Subcutaneous adipose tissue (tissue), 4 donors: ENCODE results near the gene ST3GAL3. TPM values are rescaled to one million over a fixed set of nuclear protein-coding genes. Genes with fewer than 3 reads are reported as not detected.

Experiments
- CTCF ChIP-seq: fragments of 450-650 bp; IDR thresholded peaks from one replicate; pipeline ENCODE4 v1.5.1; 2016; ENCODE audit warnings: low read depth, mild to moderate bottlenecking, control low read depth, antibody characterized with exemption, moderate library complexity
- total RNA-seq, 4 donors: library from RNA; depleted of rRNA; stranded (reverse); fragments of >200 nt; gene quantifications; one replicate each; pipeline ENCODE4 v1.1.0, GENCODE V29; 2016

ST3GAL3 gene
- total RNA-seq, 4 donors from 2014 or later = 13.1 to 36.7 (median 19.0) TPM

DNA sequence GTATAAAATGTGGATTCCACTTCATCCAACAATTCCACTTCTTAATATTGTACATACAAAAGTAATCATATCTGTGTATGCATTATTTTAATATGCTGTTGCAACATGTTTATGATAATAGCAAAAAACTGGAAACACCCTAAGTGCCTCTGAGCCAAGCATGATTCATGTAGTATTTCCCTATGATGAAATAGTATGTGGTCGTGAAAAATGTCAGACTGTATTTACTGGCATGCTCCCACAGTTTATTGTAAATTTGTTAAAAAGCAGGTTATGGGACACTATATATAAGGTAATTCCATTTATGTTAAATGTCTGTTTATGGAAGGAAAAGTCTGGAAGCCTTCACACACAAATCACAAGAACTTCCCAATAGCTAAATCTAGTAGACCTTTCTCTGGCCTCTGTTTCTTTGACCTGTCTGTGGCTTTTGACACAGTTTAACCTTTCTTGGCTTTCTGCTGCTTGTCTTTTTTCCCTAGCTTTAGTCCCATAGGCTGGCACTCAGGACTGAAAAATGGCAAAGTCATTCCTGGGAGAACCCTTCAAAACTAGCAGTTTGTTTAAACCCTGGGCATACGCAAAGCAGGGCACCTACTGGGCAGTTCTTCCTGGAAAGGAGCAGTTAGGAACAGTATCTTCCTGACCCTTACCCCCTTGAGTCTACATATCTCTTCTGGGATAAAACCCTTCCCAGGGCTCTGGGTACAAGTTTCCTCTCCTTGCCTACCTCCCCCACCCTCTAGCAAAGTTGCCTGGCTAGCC lies 160.8 kb downstream of the ST3GAL3 start:
- no peak for TF ChIP-seq CTCF

DNA sequence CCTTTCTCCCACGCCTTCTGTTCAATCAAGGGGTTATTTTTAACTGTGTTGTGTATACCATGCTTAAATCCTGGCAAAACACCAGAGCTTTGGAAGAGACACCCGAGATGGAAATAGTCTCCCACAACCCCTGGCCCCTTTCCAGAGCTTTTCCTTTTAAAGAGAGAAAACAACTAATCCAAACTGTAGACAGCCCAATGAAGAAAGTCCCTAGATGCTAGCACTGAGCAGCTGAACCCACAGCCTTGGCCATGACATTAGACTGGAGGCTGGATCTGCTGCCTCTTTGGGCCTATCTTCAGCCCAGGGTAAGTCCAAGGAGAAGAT lies 161.4 kb downstream of the ST3GAL3 start:
- no peak for TF ChIP-seq CTCF

- TF ChIP-seq CTCF = no peak
Observed at GRCh38 chr1:43870306-43870705, 163.0 kb downstream of the ST3GAL3 start.

GRCh38 chr1:43871181-43871910 lies 164.0 kb downstream of the ST3GAL3 start:
- no peak for TF ChIP-seq CTCF

DNA sequence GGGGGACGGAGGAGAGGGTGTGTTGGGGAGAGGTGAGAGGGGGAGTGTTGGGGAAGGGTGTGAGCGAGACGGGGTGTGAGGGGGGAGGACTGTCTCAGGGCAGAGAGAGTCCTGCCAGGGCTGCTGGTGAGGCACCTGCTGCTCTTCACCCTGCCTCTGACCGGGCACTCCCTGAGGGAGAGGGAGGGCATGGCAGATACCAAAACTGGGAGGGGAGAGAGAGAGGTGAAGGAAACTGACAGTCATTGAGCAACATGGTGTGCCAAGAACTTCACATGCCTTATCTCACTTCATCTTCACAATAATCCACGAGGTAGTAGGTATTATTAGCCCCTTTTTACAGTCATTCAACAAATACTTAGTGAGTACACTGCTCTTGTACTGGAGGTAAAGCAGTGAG lies 164.9 kb downstream of the ST3GAL3 start:
- TF ChIP-seq CTCF = no peak

- TF ChIP-seq CTCF = no peak
Observed at GRCh38 chr1:43873851-43874250, 166.5 kb downstream of the ST3GAL3 start.

DNA sequence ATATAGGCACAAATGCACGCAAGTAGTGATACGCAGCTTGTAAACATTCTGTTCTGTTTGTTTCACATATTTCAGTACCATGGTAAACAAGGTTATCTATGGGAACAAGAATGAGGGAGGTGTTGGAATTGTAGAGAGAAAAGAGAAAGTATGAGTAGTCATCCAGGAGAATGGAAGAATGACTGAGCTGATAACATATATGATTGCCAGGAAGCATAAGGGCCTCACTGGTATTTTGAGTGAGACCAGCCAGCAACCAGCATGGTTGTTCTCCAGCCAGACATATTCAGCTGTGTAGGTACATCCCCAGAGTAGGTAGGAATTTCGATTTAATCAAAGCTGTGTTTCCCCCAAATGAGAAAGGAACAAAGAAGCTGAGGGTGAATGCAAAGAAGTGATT lies 167.4 kb downstream of the ST3GAL3 start:
- TF ChIP-seq CTCF = no peak
